Measurements from ENCODE around the gene CACNA1H. TPM values are rescaled to one million over a fixed set of nuclear protein-coding genes. Genes with fewer than 3 reads are reported as not detected.
"Not testable (repeated sequence)": the region's sequence is repeated elsewhere in the genome, so short reads cannot be mapped to it uniquely, and the experiment has no call there.

Gene CACNA1H
- total RNA-seq, 1 experiment from 2014 or later, result 31.1 TPM

DNA sequence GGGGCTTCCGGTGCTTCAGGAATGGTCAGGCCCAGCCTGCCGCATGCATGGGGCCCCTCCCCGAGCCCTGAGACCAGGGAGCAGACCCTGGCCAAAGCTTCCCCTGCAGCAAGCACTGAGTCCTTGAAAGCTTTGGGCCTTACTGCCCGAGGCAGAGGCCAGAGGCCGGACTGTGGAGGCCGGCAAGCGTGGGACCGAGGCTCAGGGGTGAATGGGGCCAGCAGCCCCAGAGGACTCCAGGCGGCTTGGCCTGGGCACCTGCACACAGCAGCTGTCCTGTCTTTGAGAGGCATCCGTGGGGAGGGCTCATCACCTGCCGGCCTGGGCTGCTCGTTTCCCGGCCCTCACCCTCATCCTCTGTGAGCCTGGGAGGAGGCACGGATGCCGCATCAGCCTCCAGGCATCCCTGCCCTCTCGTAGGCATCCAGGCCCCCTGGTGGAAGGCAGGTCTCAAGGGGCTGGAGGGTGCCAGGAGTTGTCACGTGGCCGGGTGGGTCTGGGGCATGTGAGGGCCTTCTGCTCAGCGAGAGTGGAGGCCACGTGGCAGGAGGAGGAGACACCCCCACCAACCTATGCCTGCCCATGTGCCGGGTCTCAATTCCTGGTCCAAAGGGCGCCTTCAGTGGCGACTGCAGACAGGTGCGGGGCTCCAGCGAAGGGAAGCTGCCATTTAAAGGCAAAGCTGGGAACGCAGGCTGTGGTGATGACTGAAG lies 31.4 kb downstream of the CACNA1H start:
- H3K4me1 ChIP-seq (ENCODE audit: control insufficient read depth, insufficient read depth, low read length), result peaks cover 30% of the 10 kb centered on the region
- H3K27ac ChIP-seq (ENCODE audit: low read length), result no peak overlapping the region
- intact Hi-C loops (cut with micrococcal nuclease; ENCODE audit: unreplicated experiment), result no loop called here
- in situ Hi-C loops (cut with HindIII; ENCODE audit: low pct_unique_long_range_greater_than_20kb, low sequenced_read_pairs), result no loop called here
- no peaks in the 10 kb centered on the region for H3K9me3 ChIP-seq (ENCODE audit: control insufficient read depth, insufficient read depth, low read depth, low read length)
- DNase-seq (ENCODE audit: low read depth, low spot score), result no peak
- H3K27me3 ChIP-seq (ENCODE audit: control insufficient read depth, insufficient read depth, low read length), result no peaks in the 10 kb centered on the region
- ChIA-PET POLR2A (no interaction called here), CTCF (interaction anchor here (0.7 kb wide), 1 partner anchor 19 kb away, joined by 3 read pairs; no protein-coding TSS in a partner anchor)
- BruUV-seq (replicated peaks), result no TSS peak
- no peak overlapping the region for H3K4me3 ChIP-seq (ENCODE audit: low read depth in 2 of 2, low read length in 2 of 2)
- H3K36me3 ChIP-seq (ENCODE audit: control insufficient read depth, insufficient read depth, low read length), result no peaks in the 10 kb centered on the region
- no peak for ATAC-seq
- TF ChIP-seq, protein P1, sequence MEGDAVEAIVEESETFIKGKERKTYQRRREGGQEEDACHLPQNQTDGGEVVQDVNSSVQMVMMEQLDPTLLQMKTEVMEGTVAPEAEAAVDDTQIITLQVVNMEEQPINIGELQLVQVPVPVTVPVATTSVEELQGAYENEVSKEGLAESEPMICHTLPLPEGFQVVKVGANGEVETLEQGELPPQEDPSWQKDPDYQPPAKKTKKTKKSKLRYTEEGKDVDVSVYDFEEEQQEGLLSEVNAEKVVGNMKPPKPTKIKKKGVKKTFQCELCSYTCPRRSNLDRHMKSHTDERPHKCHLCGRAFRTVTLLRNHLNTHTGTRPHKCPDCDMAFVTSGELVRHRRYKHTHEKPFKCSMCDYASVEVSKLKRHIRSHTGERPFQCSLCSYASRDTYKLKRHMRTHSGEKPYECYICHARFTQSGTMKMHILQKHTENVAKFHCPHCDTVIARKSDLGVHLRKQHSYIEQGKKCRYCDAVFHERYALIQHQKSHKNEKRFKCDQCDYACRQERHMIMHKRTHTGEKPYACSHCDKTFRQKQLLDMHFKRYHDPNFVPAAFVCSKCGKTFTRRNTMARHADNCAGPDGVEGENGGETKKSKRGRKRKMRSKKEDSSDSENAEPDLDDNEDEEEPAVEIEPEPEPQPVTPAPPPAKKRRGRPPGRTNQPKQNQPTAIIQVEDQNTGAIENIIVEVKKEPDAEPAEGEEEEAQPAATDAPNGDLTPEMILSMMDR (IDR thresholded peaks at IDR 0.05), result no peak; the same call in 1 of the 2 replicates
- TF ChIP-seq, protein P2, sequence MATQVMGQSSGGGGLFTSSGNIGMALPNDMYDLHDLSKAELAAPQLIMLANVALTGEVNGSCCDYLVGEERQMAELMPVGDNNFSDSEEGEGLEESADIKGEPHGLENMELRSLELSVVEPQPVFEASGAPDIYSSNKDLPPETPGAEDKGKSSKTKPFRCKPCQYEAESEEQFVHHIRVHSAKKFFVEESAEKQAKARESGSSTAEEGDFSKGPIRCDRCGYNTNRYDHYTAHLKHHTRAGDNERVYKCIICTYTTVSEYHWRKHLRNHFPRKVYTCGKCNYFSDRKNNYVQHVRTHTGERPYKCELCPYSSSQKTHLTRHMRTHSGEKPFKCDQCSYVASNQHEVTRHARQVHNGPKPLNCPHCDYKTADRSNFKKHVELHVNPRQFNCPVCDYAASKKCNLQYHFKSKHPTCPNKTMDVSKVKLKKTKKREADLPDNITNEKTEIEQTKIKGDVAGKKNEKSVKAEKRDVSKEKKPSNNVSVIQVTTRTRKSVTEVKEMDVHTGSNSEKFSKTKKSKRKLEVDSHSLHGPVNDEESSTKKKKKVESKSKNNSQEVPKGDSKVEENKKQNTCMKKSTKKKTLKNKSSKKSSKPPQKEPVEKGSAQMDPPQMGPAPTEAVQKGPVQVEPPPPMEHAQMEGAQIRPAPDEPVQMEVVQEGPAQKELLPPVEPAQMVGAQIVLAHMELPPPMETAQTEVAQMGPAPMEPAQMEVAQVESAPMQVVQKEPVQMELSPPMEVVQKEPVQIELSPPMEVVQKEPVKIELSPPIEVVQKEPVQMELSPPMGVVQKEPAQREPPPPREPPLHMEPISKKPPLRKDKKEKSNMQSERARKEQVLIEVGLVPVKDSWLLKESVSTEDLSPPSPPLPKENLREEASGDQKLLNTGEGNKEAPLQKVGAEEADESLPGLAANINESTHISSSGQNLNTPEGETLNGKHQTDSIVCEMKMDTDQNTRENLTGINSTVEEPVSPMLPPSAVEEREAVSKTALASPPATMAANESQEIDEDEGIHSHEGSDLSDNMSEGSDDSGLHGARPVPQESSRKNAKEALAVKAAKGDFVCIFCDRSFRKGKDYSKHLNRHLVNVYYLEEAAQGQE (IDR thresholded peaks at IDR 0.05; ENCODE audit: insufficient read depth in 1 of 2, low read depth in 2 of 2, low read length in 1 of 2), result no peak
- TF ChIP-seq SIN3A (IDR thresholded peaks at IDR 0.05; ENCODE audit: borderline replicate concordance, insufficient read depth, low read depth, low read length) (no peak), POLR2AphosphoS5 (IDR thresholded peaks at IDR 0.05; ENCODE audit: low read depth, low read length) (no peak), TCF7L2 (IDR thresholded peaks at IDR 0.05; ENCODE audit: low read depth, low read length) (no peak)

DNA sequence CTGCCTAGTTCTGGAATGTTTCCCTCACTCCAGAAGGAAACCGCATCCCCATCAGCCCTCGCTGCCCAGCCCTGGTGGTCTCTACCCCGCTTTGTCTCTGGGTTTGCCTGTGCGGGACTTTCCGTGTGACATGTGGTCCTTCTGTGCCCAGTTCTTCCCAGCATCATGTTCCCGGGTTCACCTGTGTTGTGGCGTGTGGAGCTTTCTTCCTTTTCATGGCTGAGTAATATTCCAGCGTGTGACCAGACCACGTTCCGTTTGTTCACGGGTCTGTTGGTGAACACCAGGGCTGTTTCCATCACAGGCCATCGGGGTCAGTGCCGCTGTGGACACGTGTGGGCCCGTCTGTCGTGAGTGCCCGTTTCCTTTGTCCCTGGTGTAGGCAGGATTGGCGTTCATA lies 32.1 kb downstream of the CACNA1H start:
- no peak overlapping the region for H3K27ac ChIP-seq (ENCODE audit: low read length)
- intact Hi-C loops (cut with micrococcal nuclease; ENCODE audit: unreplicated experiment), result no loop called here
- BruUV-seq (replicated peaks), result no TSS peak
- H3K4me3 ChIP-seq (ENCODE audit: low read depth in 2 of 2, low read length in 2 of 2), result no peak overlapping the region
- no peak for TF ChIP-seq SIN3A (IDR thresholded peaks at IDR 0.05; ENCODE audit: borderline replicate concordance, insufficient read depth, low read depth, low read length)
- TF ChIP-seq, protein P2 (IDR thresholded peaks at IDR 0.05; ENCODE audit: insufficient read depth in 1 of 2, low read depth in 2 of 2, low read length in 1 of 2), result no peak
- H3K4me1 ChIP-seq (ENCODE audit: control insufficient read depth, insufficient read depth, low read length), result peaks cover 30% of the 10 kb centered on the region
- no peaks in the 10 kb centered on the region for H3K9me3 ChIP-seq (ENCODE audit: control insufficient read depth, insufficient read depth, low read depth, low read length)
- in situ Hi-C loops (cut with HindIII; ENCODE audit: low pct_unique_long_range_greater_than_20kb, low sequenced_read_pairs), result no loop called here
- no peaks in the 10 kb centered on the region for H3K27me3 ChIP-seq (ENCODE audit: control insufficient read depth, insufficient read depth, low read length)
- CTCF ChIA-PET, result no interaction called here
- no peaks in the 10 kb centered on the region for H3K36me3 ChIP-seq (ENCODE audit: control insufficient read depth, insufficient read depth, low read length)
- no peak for DNase-seq (ENCODE audit: low read depth, low spot score)
- POLR2A ChIA-PET, result no interaction called here
- no peak for ATAC-seq

DNA sequence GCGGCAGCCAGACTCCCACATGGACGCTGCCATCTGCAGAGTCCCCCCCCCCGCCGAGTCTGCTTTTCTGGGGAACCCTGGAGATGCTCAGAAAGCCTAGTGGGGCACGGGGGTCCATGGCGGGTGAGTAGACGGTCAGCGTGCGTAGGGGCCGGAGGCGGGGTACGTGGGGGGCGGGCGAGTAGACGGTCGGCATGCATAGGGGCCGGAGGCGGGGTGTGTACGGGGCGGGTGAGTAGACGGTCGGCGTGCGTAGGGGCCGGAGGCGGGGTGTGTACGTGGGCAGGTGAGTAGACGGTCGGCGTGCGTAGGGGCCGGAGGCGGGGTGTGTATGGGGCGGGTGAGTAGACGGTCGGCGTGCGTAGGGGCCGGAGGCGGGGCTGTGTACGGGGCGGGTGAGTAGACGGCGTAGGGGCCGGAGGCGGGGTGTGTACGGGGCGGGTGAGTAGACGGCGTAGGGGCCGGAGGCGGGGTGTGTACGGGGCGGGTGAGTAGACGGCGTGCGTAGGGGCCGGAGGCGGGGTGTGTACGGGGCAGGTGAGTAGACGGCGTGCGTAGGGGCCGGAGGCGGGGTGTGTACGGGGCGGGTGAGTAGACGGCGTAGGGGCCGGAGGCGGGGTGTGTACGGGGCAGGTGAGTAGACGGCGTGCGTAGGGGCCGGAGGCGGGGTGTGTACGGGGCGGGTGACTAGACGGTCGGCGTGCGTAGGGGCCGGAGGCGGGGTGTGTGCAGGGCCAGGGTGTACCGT lies 32.7 kb downstream of the CACNA1H start:
- H3K4me3 ChIP-seq (ENCODE audit: low read depth in 2 of 2, low read length in 2 of 2); H3K27me3 ChIP-seq (ENCODE audit: control insufficient read depth, insufficient read depth, low read length); in situ Hi-C loops (cut with HindIII; ENCODE audit: low pct_unique_long_range_greater_than_20kb, low sequenced_read_pairs); BruUV-seq (replicated peaks); ATAC-seq; intact Hi-C loops (cut with micrococcal nuclease; ENCODE audit: unreplicated experiment); H3K27ac ChIP-seq (ENCODE audit: low read length); DNase-seq (ENCODE audit: low read depth, low spot score); CTCF ChIA-PET; POLR2A ChIA-PET; H3K9me3 ChIP-seq (ENCODE audit: control insufficient read depth, insufficient read depth, low read depth, low read length); H3K36me3 ChIP-seq (ENCODE audit: control insufficient read depth, insufficient read depth, low read length): not testable (repeated sequence)
- H3K4me1 ChIP-seq (ENCODE audit: control insufficient read depth, insufficient read depth, low read length), result peaks cover 25% of the 10 kb centered on the region
